ENCODE measurements around the gene DISP2.

The DISP2 gene

GRCh38 chr15:40354408-40355171 lies 3.4 kb upstream of the DISP2 start:
- Histone ChIP-seq H3F3A (ENCODE audit: low read depth) (no peaks in the 10 kb centered on the region), H3K36me3 (ENCODE audit: insufficient read depth, low read length) (no peaks in the 10 kb centered on the region), H3K79me2 (ENCODE audit: insufficient read depth, low read length) (no peaks in the 10 kb centered on the region), H3K9me3 (ENCODE audit: insufficient read depth, low read depth, low read length) (no peaks in the 10 kb centered on the region), H3K27me3 (ENCODE audit: insufficient read depth, low read length, poor library complexity, severe bottlenecking) (no peaks in the 10 kb centered on the region), H3K4me1 (ENCODE audit: insufficient read depth, low read length, poor library complexity, severe bottlenecking) (peaks cover 23% of the 10 kb centered on the region), H3K9me2 (replicated peaks; ENCODE audit: low read depth, low read length) (no peaks in the 10 kb centered on the region), H3K4me2 (ENCODE audit: low read depth, low read length, poor library complexity, severe bottlenecking) (no peak overlapping the region), H3K4me3 (ENCODE audit: low read length, poor library complexity, severe bottlenecking) (no peak overlapping the region), H4K20me1 (ENCODE audit: insufficient read depth, low read length, poor library complexity, severe bottlenecking) (no peaks in the 10 kb centered on the region), H2AFZ (ENCODE audit: low read length) (no peak overlapping the region), H3K9ac (ENCODE audit: low read depth, low read length, poor library complexity, severe bottlenecking) (no peak overlapping the region)
- TF ChIP-seq EZH2phosphoT487 (IDR thresholded peaks at IDR 0.05; ENCODE audit: borderline replicate concordance), result no peak
- TF ChIP-seq, protein P1, sequence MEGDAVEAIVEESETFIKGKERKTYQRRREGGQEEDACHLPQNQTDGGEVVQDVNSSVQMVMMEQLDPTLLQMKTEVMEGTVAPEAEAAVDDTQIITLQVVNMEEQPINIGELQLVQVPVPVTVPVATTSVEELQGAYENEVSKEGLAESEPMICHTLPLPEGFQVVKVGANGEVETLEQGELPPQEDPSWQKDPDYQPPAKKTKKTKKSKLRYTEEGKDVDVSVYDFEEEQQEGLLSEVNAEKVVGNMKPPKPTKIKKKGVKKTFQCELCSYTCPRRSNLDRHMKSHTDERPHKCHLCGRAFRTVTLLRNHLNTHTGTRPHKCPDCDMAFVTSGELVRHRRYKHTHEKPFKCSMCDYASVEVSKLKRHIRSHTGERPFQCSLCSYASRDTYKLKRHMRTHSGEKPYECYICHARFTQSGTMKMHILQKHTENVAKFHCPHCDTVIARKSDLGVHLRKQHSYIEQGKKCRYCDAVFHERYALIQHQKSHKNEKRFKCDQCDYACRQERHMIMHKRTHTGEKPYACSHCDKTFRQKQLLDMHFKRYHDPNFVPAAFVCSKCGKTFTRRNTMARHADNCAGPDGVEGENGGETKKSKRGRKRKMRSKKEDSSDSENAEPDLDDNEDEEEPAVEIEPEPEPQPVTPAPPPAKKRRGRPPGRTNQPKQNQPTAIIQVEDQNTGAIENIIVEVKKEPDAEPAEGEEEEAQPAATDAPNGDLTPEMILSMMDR (conservative IDR thresholded peaks at IDR 0.05; ENCODE audit: low read length), result peak; percentile 74

DNA sequence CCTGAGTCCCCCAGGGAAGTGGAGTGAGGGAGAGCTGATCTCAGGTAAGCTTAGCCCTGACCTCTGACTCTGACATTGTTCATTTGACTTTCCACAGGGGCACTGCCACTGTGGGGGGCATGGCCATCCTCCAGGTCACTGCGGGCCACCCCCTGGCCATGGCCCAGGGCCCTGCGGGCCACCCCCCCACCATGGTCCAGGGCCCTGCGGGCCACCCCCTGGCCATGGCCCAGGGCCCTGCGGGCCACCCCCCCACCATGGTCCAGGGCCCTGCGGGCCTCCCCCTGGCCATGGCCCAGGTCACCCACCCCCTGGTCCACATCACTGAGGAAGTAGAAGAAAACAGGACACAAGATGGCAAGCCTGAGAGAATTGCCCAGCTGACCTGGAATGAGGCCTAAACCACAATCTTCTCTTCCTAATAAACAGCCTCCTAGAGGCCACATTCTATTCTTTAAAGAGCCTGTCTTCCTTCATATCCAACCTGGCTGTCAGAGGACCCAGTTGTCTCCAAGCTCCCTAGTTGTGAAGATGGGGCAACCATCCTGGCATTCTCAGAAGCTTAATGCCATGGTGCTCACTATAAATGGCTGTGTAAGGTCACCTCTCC lies 1.9 kb upstream of the DISP2 start:
- TF ChIP-seq, protein P1 (conservative IDR thresholded peaks at IDR 0.05; ENCODE audit: low read length), result no peak
- no peak for TF ChIP-seq EZH2phosphoT487 (IDR thresholded peaks at IDR 0.05; ENCODE audit: borderline replicate concordance)
- H3K9me3 ChIP-seq (ENCODE audit: insufficient read depth, low read depth, low read length), result no peaks in the 10 kb centered on the region
- H3K9me2 ChIP-seq (replicated peaks; ENCODE audit: low read depth, low read length), result no peaks in the 10 kb centered on the region
- no peak overlapping the region for H3K4me2 ChIP-seq (ENCODE audit: low read depth, low read length, poor library complexity, severe bottlenecking)
- H4K20me1 ChIP-seq (ENCODE audit: insufficient read depth, low read length, poor library complexity, severe bottlenecking), result no peaks in the 10 kb centered on the region
- no peak overlapping the region for H2AFZ ChIP-seq (ENCODE audit: low read length)
- H3K27me3 ChIP-seq (ENCODE audit: insufficient read depth, low read length, poor library complexity, severe bottlenecking), result no peaks in the 10 kb centered on the region
- H3K79me2 ChIP-seq (ENCODE audit: insufficient read depth, low read length), result no peaks in the 10 kb centered on the region
- no peaks in the 10 kb centered on the region for H3F3A ChIP-seq (ENCODE audit: low read depth)
- peaks cover 23% of the 10 kb centered on the region for H3K4me1 ChIP-seq (ENCODE audit: insufficient read depth, low read length, poor library complexity, severe bottlenecking)
- no peak overlapping the region for H3K9ac ChIP-seq (ENCODE audit: low read depth, low read length, poor library complexity, severe bottlenecking)
- no peak overlapping the region for H3K4me3 ChIP-seq (ENCODE audit: low read length, poor library complexity, severe bottlenecking)
- no peaks in the 10 kb centered on the region for H3K36me3 ChIP-seq (ENCODE audit: insufficient read depth, low read length)

- Histone ChIP-seq H3F3A (ENCODE audit: low read depth) (no peaks in the 10 kb centered on the region), H3K4me1 (ENCODE audit: insufficient read depth, low read length, poor library complexity, severe bottlenecking) (peaks cover 23% of the 10 kb centered on the region), H3K4me3 (ENCODE audit: low read length, poor library complexity, severe bottlenecking) (peak overlapping the region; percentile 75), H3K9me3 (ENCODE audit: insufficient read depth, low read depth, low read length) (no peaks in the 10 kb centered on the region), H3K79me2 (ENCODE audit: insufficient read depth, low read length) (no peaks in the 10 kb centered on the region), H3K9ac (ENCODE audit: low read depth, low read length, poor library complexity, severe bottlenecking) (no peak overlapping the region), H3K4me2 (ENCODE audit: low read depth, low read length, poor library complexity, severe bottlenecking) (peak overlapping the region; percentile 85), H4K20me1 (ENCODE audit: insufficient read depth, low read length, poor library complexity, severe bottlenecking) (no peaks in the 10 kb centered on the region), H3K36me3 (ENCODE audit: insufficient read depth, low read length) (no peaks in the 10 kb centered on the region), H2AFZ (ENCODE audit: low read length) (no peak overlapping the region), H3K9me2 (replicated peaks; ENCODE audit: low read depth, low read length) (no peaks in the 10 kb centered on the region), H3K27me3 (ENCODE audit: insufficient read depth, low read length, poor library complexity, severe bottlenecking) (no peaks in the 10 kb centered on the region)
- TF ChIP-seq EZH2phosphoT487 (IDR thresholded peaks at IDR 0.05; ENCODE audit: borderline replicate concordance), result no peak
- TF ChIP-seq, protein P1 (conservative IDR thresholded peaks at IDR 0.05; ENCODE audit: low read length), result no peak
Measured at GRCh38 chr15:40357246-40357645, 773 bp upstream of the DISP2 start.
